ENCODE results near the gene IKBKG. TPM values are rescaled to one million over a fixed set of nuclear protein-coding genes. Genes with fewer than 3 reads are reported as not detected.
A peak's percentile ranks its signal among the peaks of the same experiment; 100 is the strongest.

IKBKG gene
- total and polyA plus RNA-seq, 2 of the 13 experiments (the other 11 are each of a cell fraction or from before 2014, with no cell fraction given): 30.6 to 44.3 TPM

DNA sequence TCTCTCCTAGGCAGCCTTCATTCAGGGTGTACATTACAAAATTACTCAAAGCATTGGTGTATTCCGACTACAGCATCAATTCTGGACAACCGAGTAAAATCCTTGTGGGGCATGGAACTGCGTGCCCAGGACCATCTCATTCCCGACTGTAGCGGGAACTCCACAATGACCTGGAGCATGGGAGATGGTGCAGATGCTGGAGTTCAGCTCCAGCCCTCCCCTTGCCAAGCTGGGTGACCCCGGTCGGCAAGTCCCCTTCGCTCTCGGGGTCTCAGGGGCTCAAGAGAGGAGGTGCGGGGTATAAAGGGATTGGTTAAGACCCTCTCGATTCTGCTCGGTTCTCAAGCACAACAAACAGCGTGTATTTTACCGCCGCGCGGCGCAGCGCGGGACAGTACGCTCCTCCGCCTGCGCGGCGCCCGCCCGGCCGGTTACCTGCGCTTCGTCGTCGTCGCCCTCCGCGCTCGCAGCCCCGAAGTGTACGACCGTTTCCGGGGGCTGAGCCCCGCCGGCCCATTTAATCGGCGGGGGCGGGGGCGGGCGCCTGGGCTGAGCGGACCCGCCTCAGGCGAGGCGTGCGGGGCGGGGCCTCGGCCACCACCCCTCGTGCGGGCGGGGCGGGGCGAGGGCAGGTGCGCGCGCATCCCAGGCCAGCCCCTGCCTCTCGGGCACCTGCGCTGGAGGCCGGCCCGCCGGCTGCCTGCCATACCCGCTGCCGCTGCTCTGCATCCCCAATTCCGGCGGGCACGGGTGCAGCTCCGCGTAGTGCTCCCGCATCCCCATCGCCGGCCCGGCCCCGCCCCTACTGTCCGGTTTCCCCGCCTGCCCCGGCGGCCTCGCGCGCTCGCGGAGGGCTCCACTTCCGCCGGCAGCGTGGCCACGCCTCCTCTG, 821 bp upstream of the IKBKG start, which contains the start of gene G6PD (continued):
- TF ChIP-seq TFAP4 (IDR thresholded peaks at IDR 0.05; ENCODE audit: borderline replicate concordance, low read depth) (no peak), POLR2AphosphoS5 (IDR thresholded peaks at IDR 0.05; ENCODE audit: low read depth, low read length) (peak; percentile 65), HNRNPLL (IDR thresholded peaks at IDR 0.05; ENCODE audit: low read depth, low read length, poor library complexity, severe bottlenecking) (peak; percentile 74), NONO (IDR thresholded peaks at IDR 0.05) (no peak), NONO (CRISPR knock-in tag; conservative IDR thresholded peaks at IDR 0.05) (peak; percentile 72), TRIM24 (CRISPR knock-in tag; IDR thresholded peaks at IDR 0.05) (no peak), NCOA5 (CRISPR knock-in tag; IDR thresholded peaks at IDR 0.05) (0 out of 2 replicates have a peak, but pooled peaks have one; percentile 47), ZBTB14 (CRISPR knock-in tag; IDR thresholded peaks at IDR 0.05) (0 out of 2 replicates have a peak, but pooled peaks have one; percentile 28), POLR2A (IDR thresholded peaks at IDR 0.05; ENCODE audit: insufficient read depth in 1 of 2, low read depth in 2 of 2, low read length in 2 of 2) (peak in 1 of 2 experiments; percentile 49; a peak in 2 of 4 replicates), ZNF317 (CRISPR knock-in tag; IDR thresholded peaks at IDR 0.05) (0 out of 2 replicates have a peak, but pooled peaks have one; percentile 13), PHF20 (CRISPR knock-in tag; IDR thresholded peaks at IDR 0.05) (0 out of 2 replicates have a peak, but pooled peaks have one; percentile 12), SRSF4 (IDR thresholded peaks at IDR 0.05; ENCODE audit: low read depth, low read length, poor library complexity, severe bottlenecking) (peak; percentile 76), EEA1 (CRISPR knock-in tag; IDR thresholded peaks at IDR 0.05; ENCODE audit: borderline replicate concordance) (no peak), ZNF780A (CRISPR knock-in tag; IDR thresholded peaks at IDR 0.05) (peak; percentile 74; the same call in 1 of the 2 replicates), TGIF2 (CRISPR knock-in tag; IDR thresholded peaks at IDR 0.05) (no peak), ZNF496 (CRISPR knock-in tag; IDR thresholded peaks at IDR 0.05; ENCODE audit: insufficient replicate concordance) (no peak)
- TF ChIP-seq, protein P1, sequence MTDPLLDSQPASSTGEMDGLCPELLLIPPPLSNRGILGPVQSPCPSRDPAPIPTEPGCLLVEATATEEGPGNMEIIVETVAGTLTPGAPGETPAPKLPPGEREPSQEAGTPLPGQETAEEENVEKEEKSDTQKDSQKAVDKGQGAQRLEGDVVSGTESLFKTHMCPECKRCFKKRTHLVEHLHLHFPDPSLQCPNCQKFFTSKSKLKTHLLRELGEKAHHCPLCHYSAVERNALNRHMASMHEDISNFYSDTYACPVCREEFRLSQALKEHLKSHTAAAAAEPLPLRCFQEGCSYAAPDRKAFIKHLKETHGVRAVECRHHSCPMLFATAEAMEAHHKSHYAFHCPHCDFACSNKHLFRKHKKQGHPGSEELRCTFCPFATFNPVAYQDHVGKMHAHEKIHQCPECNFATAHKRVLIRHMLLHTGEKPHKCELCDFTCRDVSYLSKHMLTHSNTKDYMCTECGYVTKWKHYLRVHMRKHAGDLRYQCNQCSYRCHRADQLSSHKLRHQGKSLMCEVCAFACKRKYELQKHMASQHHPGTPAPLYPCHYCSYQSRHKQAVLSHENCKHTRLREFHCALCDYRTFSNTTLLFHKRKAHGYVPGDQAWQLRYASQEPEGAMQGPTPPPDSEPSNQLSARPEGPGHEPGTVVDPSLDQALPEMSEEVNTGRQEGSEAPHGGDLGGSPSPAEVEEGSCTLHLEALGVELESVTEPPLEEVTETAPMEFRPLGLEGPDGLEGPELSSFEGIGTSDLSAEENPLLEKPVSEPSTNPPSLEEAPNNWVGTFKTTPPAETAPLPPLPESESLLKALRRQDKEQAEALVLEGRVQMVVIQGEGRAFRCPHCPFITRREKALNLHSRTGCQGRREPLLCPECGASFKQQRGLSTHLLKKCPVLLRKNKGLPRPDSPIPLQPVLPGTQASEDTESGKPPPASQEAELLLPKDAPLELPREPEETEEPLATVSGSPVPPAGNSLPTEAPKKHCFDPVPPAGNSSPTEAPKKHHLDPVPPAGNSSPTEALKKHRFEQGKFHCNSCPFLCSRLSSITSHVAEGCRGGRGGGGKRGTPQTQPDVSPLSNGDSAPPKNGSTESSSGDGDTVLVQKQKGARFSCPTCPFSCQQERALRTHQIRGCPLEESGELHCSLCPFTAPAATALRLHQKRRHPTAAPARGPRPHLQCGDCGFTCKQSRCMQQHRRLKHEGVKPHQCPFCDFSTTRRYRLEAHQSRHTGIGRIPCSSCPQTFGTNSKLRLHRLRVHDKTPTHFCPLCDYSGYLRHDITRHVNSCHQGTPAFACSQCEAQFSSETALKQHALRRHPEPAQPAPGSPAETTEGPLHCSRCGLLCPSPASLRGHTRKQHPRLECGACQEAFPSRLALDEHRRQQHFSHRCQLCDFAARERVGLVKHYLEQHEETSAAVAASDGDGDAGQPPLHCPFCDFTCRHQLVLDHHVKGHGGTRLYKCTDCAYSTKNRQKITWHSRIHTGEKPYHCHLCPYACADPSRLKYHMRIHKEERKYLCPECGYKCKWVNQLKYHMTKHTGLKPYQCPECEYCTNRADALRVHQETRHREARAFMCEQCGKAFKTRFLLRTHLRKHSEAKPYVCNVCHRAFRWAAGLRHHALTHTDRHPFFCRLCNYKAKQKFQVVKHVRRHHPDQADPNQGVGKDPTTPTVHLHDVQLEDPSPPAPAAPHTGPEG (CRISPR knock-in tag; IDR thresholded peaks at IDR 0.05): peak; percentile 27; the same call in 1 of the 2 replicates
